HG02840 (cell line): ENCODE results near the gene BNIP1.

ENCODE experiments used
- ATAC-seq: cut with Tn5 transposase; IDR thresholded peaks from one replicate; pipeline ENCODE4 v1.9.1; 2021; ENCODE audit warnings: mild to moderate bottlenecking, moderate library complexity, moderate number of reproducible peaks; ENCODE audit not compliant: unreplicated experiment, low FRiP score

BNIP1 gene

GRCh38 chr5:173208296-173208695 lies 64.0 kb downstream of the BNIP1 start:
- no peak for ATAC-seq

- ATAC-seq: no peak
Observed at GRCh38 chr5:173210877-173211276, 66.5 kb downstream of the BNIP1 start.

GRCh38 chr5:173211284-173211683 lies 67.0 kb downstream of the BNIP1 start:
- ATAC-seq: no peak

- ATAC-seq: no peak
Observed at GRCh38 chr5:173213236-173213933, 69.1 kb downstream of the BNIP1 start.
